WTC11 (cell line): Measurements from ENCODE around the gene NRXN3.
"Not testable (repeated sequence)": the region's sequence is repeated elsewhere in the genome, so short reads cannot be mapped to it uniquely, and the experiment has no call there.

ENCODE experiments used
- CREM ChIP-seq: sonication (generic); formaldehyde crosslinking; IDR thresholded peaks from 2 replicates; pipeline ENCODE4 v1.8.1; 2022; ENCODE audit warnings: mild to moderate bottlenecking, missing genetic modification reagents, moderate library complexity
- CTCF ChIP-seq: fragments of 200-600 bp; IDR thresholded peaks from 2 replicates; pipeline ENCODE4 v1.8.0; 2022; ENCODE audit warnings: antibody characterized with exemption
- ETV6 ChIP-seq: sonication (generic); formaldehyde crosslinking; IDR thresholded peaks from 2 replicates; pipeline ENCODE4 v1.8.1; 2022; ENCODE audit warnings: mild to moderate bottlenecking, missing genetic modification reagents
- MAX ChIP-seq: sonication (generic); formaldehyde crosslinking; IDR thresholded peaks from 2 replicates; pipeline ENCODE4 v1.8.0; 2022; ENCODE audit warnings: mild to moderate bottlenecking, missing genetic modification reagents
- PRDM15 ChIP-seq: sonication (generic); formaldehyde crosslinking; IDR thresholded peaks from 2 replicates; pipeline ENCODE4 v1.8.0; 2022; ENCODE audit warnings: missing genetic modification reagents
- SP1 ChIP-seq: sonication (generic); formaldehyde crosslinking; conservative IDR thresholded peaks from 2 replicates; pipeline ENCODE4 v1.8.1; 2022; ENCODE audit warnings: missing genetic modification reagents
- USF1 ChIP-seq: sonication (generic); formaldehyde crosslinking; IDR thresholded peaks from 2 replicates; pipeline ENCODE4 v1.8.0; 2022; ENCODE audit warnings: mild to moderate bottlenecking, missing genetic modification reagents
- ZNF121 ChIP-seq: sonication (generic); formaldehyde crosslinking; IDR thresholded peaks from 2 replicates; pipeline ENCODE4 v1.8.0; 2023; ENCODE audit warnings: missing genetic modification reagents
- ZNF416 ChIP-seq: fragments of 250-450 bp; sonication (Bioruptor Pico); IDR thresholded peaks from 2 replicates; pipeline ENCODE4 v1.9.0; 2021; ENCODE audit warnings: mild to moderate bottlenecking, inconsistent platforms
- TF ChIP-seq, protein P1 (sequence below): fragments of 250-450 bp; sonication (Bioruptor Pico); IDR thresholded peaks from 2 replicates; pipeline ENCODE4 v1.8.0; 2021; ENCODE audit warnings: mild to moderate bottlenecking
- TF ChIP-seq, protein P2 (sequence below): sonication (generic); formaldehyde crosslinking; IDR thresholded peaks from 2 replicates; pipeline ENCODE4 v1.8.1; 2022; ENCODE audit warnings: low read depth, missing genetic modification reagents, borderline replicate concordance
- TF ChIP-seq, protein P3 (sequence below): sonication (generic); formaldehyde crosslinking; IDR thresholded peaks from 2 replicates; pipeline ENCODE4 v1.8.0; 2022; ENCODE audit warnings: mild to moderate bottlenecking, missing genetic modification reagents

GRCh38 chr14:78573736-78574135, 403.6 kb downstream of the NRXN3 start:
- not testable (repeated sequence) for TF ChIP-seq MAX (CRISPR knock-in tag); ETV6 (CRISPR knock-in tag); ZNF416 (CRISPR knock-in tag); PRDM15 (CRISPR knock-in tag); ZNF121 (CRISPR knock-in tag); SP1 (CRISPR knock-in tag); USF1 (CRISPR knock-in tag); CTCF; CREM (CRISPR knock-in tag)
- TF ChIP-seq, protein P1, sequence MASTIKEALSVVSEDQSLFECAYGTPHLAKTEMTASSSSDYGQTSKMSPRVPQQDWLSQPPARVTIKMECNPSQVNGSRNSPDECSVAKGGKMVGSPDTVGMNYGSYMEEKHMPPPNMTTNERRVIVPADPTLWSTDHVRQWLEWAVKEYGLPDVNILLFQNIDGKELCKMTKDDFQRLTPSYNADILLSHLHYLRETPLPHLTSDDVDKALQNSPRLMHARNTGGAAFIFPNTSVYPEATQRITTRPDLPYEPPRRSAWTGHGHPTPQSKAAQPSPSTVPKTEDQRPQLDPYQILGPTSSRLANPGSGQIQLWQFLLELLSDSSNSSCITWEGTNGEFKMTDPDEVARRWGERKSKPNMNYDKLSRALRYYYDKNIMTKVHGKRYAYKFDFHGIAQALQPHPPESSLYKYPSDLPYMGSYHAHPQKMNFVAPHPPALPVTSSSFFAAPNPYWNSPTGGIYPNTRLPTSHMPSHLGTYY (CRISPR knock-in tag): not testable (repeated sequence)
- TF ChIP-seq, protein P2, sequence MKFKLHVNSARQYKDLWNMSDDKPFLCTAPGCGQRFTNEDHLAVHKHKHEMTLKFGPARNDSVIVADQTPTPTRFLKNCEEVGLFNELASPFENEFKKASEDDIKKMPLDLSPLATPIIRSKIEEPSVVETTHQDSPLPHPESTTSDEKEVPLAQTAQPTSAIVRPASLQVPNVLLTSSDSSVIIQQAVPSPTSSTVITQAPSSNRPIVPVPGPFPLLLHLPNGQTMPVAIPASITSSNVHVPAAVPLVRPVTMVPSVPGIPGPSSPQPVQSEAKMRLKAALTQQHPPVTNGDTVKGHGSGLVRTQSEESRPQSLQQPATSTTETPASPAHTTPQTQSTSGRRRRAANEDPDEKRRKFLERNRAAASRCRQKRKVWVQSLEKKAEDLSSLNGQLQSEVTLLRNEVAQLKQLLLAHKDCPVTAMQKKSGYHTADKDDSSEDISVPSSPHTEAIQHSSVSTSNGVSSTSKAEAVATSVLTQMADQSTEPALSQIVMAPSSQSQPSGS (CRISPR knock-in tag): not testable (repeated sequence)
- TF ChIP-seq, protein P3, sequence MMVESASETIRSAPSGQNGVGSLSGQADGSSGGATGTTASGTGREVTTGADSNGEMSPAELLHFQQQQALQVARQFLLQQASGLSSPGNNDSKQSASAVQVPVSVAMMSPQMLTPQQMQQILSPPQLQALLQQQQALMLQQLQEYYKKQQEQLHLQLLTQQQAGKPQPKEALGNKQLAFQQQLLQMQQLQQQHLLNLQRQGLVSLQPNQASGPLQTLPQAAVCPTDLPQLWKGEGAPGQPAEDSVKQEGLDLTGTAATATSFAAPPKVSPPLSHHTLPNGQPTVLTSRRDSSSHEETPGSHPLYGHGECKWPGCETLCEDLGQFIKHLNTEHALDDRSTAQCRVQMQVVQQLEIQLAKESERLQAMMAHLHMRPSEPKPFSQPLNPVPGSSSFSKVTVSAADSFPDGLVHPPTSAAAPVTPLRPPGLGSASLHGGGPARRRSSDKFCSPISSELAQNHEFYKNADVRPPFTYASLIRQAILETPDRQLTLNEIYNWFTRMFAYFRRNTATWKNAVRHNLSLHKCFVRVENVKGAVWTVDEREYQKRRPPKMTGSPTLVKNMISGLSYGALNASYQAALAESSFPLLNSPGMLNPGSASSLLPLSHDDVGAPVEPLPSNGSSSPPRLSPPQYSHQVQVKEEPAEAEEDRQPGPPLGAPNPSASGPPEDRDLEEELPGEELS (CRISPR knock-in tag): not testable (repeated sequence)
